ENCODE data around the gene GORAB.

DNA sequence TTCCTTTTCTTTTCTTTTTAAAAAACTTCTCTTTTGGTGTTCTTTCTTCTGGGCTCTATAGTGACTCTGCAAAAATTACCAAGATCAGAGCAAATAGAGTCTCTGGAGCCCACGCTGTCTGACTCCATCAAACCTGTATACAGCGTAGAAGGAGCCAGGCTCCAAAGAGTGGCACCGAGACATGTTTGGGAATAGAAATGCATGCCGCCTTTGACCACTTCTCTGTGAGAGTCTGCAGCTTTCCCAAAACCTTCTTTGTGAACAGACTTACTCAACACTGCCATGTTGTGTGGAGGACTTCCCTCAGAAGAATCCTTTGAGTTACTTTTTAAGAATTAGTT, 55.3 kb downstream of the GORAB start:
- TF ChIP-seq, protein P1, sequence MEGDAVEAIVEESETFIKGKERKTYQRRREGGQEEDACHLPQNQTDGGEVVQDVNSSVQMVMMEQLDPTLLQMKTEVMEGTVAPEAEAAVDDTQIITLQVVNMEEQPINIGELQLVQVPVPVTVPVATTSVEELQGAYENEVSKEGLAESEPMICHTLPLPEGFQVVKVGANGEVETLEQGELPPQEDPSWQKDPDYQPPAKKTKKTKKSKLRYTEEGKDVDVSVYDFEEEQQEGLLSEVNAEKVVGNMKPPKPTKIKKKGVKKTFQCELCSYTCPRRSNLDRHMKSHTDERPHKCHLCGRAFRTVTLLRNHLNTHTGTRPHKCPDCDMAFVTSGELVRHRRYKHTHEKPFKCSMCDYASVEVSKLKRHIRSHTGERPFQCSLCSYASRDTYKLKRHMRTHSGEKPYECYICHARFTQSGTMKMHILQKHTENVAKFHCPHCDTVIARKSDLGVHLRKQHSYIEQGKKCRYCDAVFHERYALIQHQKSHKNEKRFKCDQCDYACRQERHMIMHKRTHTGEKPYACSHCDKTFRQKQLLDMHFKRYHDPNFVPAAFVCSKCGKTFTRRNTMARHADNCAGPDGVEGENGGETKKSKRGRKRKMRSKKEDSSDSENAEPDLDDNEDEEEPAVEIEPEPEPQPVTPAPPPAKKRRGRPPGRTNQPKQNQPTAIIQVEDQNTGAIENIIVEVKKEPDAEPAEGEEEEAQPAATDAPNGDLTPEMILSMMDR (IDR thresholded peaks at IDR 0.05 in 2 of 3, conservative IDR thresholded peaks at IDR 0.05 in 1 of 3; ENCODE audit: control insufficient read depth in 2 of 3, extremely low read depth in 1 of 3, insufficient read depth in 1 of 3, low read depth in 3 of 3, low read length in 3 of 3): no peak
- TF ChIP-seq BCL11A (IDR thresholded peaks at IDR 0.05; ENCODE audit: low read depth, low read length) (no peak), POLR2AphosphoS5 (IDR thresholded peaks at IDR 0.05; ENCODE audit: low read length) (no peak), KDM1A (IDR thresholded peaks at IDR 0.05; ENCODE audit: borderline replicate concordance) (no peak), POLR2A (IDR thresholded peaks at IDR 0.05; ENCODE audit: low read depth, low read length) (no peak), RAD21 (IDR thresholded peaks at IDR 0.05; ENCODE audit: insufficient read depth, low read depth, low read length) (no peak)
